Stimulated activated CD8-positive, alpha-beta memory T cell treated with anti-CD3 and anti-CD28 coated beads, Interleukin-15, amount 100 ng/mL, for 48 hours (primary cell): ENCODE data around the gene PDS5A.
A peak's percentile ranks its signal among the peaks of the same experiment; 100 is the strongest.
"Not testable (repeated sequence)": the region's sequence is repeated elsewhere in the genome, so short reads cannot be mapped to it uniquely, and the experiment has no call there.

Experiments
- DNase-seq, 2 donors: peaks; one replicate each; pipeline ENCODE4 v3.0.0-alpha.2; 2020; ENCODE audit warnings: low read depth in 2 of 2

The PDS5A gene

GRCh38 chr4:39977489-39978377, at the start of gene PDS5A:
TSS of gene PDS5A (minus strand) at chr4:39977911. CDS start at chr4:39976577, 1,334 bp downstream.
- DNase-seq, result peak; percentile 87 to 91

GRCh38 chr4:40024049-40024448, 46.3 kb upstream of the PDS5A start:
- not testable (repeated sequence) for DNase-seq

DNA sequence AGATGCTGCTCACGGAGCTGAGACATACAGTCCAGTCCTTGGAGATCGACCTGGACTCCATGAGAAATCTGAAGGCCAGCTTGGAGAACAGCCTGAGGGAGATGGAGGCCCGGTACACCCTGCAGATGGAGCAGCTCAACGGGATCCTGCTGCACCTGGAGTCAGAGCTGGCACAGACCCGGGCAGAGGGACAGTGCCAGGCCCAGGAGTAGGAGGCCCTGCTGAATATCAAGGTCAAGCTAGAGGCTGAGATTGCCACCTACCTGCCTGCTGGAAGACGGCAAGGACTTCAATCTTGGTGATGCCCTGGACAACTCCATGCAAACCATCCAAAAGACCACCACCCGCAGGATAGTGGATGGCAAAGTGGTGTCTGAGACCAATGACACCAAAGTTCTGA, 43.4 kb upstream of the PDS5A start:
- DNase-seq, result not testable (repeated sequence)

- DNase-seq, result no peak
Observed at GRCh38 chr4:40020221-40020620, 42.5 kb upstream of the PDS5A start.

DNA sequence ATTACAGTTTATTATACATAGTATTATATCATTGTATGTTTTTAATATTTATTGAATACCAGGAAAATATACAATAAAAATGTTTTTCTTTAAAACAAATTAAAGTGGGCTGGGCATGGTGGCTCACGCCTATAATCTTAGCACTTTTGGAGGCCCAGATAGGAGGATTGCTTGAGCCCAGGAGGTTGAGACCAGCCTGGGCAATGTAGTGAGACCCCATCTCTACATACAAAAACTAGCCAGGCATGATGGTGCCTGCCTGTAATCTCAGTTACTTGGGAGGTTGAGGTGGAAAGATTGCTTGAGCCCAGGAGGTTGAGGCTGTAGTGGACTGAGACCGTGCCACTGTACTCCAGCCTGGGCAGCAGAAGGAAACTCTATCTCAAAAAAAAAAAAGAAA, 38.3 kb upstream of the PDS5A start:
- DNase-seq, result no peak

DNA sequence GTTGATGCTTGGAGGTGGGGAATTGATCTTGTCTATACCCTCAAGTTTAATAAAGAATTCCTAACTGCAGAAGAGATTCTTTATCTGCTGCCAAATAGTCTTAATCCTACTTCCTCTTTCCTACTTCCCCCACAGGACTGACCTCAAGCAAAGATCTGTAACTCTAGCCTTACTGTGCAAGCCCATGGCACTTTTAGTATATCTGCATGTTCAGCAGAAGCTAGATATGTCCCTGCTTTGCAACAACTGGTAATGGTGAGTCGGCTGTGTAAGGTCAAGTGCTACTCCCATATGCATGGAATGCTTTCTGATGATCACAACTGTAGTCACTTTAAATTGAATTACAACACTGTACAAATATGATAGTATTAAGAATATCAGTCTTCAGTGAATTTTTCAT, 26.3 kb upstream of the PDS5A start:
- no peak for DNase-seq

DNA sequence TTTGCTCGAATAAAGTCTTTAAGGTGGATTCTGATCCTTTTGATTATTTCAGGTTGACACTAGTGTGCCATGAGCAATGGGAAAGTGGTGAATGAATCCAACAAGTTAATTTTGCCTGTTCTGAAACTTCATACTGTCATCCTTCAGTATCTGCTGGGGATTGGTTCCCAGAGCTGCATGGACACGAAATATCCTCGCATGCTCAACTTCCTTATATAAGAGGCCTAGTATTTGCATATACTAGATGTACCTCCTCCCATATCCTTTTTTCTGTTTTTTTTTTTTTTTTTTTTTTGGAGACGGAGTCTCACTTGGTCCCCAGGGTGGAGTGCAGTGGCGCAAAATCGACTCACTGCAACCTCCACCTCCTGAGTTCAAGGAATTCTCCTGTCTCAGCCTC, 23.0 kb upstream of the PDS5A start:
- DNase-seq, result no peak

DNA sequence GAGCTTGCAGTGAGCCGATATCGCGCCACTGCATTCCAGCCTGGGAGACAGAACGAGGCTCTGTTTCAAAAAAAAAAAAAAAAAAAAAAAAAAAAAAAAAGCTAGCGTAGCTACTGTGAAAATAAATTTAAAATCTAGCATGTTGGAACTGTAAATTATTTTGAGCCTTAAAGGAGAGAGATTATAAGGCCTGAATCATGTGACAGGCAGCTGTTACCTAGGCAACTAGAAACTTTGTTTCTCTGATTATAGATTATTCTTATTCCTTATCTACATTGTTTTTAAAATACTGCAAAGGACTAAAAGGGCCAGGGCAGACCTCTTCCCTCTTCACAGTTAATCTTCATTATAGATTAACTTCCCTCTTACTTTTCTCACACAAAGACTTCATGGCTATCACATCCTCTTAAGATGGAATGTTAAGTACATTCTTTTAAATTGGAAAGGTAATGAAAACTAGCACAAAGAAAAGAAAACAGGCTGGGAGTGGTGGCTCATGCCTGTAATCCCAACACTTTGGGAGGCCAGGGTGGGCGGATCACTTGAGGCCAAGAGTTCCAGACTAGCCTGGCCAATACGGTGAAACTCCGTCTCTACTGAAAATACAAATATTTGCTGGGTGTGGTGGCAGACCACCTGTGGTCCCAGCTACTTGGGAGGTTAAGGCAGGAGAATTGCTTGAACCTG, 21.1 kb upstream of the PDS5A start:
- DNase-seq, result no peak

DNA sequence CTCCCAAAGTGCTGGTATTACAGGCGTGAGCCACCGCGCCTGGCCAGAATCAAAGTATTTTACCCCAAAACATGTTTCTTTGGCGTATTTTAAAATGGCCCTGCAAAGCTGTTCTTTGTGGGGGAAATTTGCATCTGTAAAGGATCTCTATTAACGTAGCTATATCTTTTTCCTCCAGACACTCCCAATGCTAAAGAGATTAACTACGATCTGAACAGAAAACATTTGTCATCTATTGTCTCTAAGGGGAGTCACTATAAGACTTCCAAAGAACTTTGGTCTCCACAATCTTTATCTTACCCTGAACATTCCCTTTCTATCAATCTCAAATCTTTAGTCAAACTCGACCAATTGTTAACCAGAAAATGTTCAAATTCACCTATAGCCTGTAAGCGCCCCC, 19.1 kb upstream of the PDS5A start:
- no peak for DNase-seq

- no peak for DNase-seq
Observed at GRCh38 chr4:39994406-39994805, 16.7 kb upstream of the PDS5A start.

DNA sequence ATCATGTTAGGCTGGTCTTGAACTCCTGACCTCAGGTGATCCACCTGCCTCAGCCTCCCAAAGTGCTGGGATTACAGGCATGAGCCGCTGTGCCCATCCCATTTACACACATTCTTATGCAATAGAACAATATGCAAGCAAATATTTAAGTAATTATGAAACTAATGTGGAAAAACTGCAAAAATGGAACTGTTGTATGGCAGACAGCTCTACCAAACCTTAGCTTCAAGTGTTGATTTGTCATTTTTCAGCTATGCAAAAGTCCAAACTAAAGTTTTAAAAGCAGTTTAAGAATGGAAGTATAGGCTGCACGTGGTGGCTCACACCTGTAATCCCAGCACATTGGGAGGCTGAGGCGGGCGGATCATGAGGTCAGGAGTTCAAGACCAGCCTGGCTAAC, 11.7 kb upstream of the PDS5A start:
- not testable (repeated sequence) for DNase-seq

- no peak for DNase-seq
Observed at GRCh38 chr4:39987485-39987884, 9.8 kb upstream of the PDS5A start.

DNA sequence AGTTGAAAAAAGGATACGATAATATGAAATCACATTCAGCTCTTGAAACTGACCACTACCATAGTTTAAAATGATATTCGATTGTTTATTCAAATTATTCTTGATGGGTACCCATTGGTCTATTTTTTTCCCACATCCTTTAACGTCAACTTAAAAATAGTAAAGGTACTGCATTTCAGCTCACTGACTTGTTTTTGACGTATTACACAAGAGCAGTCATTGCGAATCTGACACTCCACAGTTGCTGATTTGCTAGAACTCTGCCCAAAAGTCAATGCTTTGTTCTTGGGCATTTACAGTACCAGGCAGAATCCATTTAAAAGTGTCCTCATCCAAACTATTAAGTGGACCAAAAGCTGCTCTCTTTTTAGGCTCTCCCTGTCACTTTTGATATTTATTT, 1.2 kb upstream of the PDS5A start:
- DNase-seq, result no peak

- no peak for DNase-seq
Observed at GRCh38 chr4:39978378-39978775, 666 bp upstream of the PDS5A start.

DNA sequence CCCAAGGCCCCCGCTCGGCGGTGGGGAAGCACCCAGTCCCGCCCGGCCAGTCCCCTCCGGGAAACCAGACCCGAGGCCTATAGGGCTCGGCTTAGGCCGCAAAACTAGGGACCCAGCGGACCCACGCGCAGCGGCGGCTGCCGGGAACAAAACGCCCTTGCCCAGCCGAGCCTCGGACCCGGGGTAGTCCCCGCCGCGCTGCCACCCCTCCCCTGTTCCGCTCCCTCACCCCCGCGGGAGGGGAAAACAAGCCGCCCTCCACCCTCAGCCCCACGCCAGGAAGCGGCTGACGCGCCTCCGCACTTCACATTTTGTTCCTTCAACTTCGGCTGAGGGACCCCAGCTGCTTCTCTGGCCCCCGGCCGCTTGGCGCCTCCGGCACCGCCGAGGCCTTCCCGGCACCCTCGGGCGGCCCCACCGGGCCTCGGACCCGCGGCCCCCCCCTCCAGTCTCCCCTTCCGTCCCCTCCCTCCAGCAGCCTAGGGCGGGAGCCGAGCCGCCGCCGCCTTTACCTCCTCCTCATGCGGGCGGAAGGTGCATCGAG, 694 bp downstream of the PDS5A start:
- peak; percentile 28 to 30 for DNase-seq

GRCh38 chr4:39976141-39976944, 1.4 kb downstream of the PDS5A start:
- DNase-seq, result peak; percentile 35 to 38

DNA sequence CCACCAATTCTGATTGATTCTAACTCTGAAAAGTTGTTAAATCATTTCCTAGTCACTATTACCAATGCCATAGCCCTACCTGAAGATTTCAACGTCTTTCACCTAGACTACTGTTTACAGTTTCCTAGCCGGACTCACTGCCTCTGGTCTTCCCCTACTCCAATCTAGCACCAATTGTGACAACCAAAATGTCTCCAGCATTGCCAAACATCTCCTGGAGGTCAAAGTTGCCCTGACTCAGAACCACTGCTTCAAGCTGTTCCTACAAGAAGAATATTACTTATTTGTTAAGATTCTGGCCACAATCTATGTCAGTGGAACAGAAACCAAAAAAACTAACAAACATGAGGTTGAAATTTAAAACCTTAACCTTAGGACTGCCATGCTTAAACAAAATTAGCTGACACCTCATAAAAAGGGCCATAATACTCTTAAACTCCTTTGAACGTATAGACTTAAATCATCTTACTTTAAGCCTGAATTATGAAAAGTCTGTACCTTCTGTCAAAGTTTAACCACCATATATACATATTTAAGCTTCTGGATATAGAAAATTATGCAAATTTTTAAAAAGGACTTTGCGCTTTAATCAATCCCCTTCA, 2.1 kb downstream of the PDS5A start:
- no peak for DNase-seq

- not testable (repeated sequence) for DNase-seq
Observed at GRCh38 chr4:39973052-39973451, 4.7 kb downstream of the PDS5A start.

GRCh38 chr4:39970671-39971640, 6.8 kb downstream of the PDS5A start:
- no peak for DNase-seq

- DNase-seq, result no peak
Observed at GRCh38 chr4:39963656-39964055, 14.1 kb downstream of the PDS5A start.
